ENCODE data around the gene TM4SF20.
"Not testable (repeated sequence)": the region's sequence is repeated elsewhere in the genome, so short reads cannot be mapped to it uniquely, and the experiment has no call there.

TM4SF20 gene

GRCh38 chr2:227398684-227399670, 19.9 kb upstream of the TM4SF20 start:
- DNase-seq = no peak

GRCh38 chr2:227397562-227397961, 18.5 kb upstream of the TM4SF20 start:
- no peak for DNase-seq

- no peak for DNase-seq
Measured at GRCh38 chr2:227395556-227395955, 16.4 kb upstream of the TM4SF20 start.

- no peak for DNase-seq
Measured at GRCh38 chr2:227394401-227394800, 15.3 kb upstream of the TM4SF20 start.

DNA sequence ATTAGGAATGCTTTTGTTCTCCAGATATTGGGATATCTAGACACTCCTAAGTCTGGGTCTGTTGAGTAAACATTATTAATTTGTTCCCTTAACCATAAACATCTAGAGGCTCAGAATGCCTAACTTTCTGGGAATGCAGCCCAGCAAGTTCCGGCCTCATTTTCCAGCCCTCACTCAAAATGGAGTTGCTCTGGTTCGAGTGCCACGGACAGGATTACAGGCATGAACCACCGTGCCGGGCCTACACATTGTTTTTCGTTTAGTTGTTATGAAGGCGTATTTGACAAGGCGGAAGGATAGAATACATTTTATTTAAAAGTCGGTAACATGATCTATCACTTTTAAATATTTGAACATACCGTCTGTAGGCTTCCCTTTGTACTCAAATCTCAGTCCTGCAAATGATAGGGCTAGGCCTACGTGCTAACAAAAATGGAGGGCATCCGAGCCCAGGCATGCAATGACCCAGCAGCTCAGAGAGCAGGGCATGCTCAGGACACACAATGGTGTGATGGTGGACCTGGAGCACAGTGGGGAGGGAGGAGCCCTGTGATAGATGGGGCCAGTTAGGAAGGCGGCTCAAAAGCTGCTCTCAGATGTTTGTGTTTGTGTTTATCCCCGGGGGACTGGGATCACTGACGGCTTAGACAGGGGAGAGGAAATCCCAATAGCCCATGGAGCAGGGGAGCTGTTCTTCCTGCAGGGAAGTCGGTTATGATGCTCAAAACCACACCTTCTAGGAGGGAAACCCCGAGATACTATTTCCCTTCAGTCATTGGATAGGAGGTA, 11.6 kb upstream of the TM4SF20 start:
- DNase-seq = no peak

- no peak for DNase-seq
Measured at GRCh38 chr2:227389661-227390060, 10.6 kb upstream of the TM4SF20 start.

GRCh38 chr2:227389231-227389630, 10.1 kb upstream of the TM4SF20 start:
- DNase-seq = no peak

DNA sequence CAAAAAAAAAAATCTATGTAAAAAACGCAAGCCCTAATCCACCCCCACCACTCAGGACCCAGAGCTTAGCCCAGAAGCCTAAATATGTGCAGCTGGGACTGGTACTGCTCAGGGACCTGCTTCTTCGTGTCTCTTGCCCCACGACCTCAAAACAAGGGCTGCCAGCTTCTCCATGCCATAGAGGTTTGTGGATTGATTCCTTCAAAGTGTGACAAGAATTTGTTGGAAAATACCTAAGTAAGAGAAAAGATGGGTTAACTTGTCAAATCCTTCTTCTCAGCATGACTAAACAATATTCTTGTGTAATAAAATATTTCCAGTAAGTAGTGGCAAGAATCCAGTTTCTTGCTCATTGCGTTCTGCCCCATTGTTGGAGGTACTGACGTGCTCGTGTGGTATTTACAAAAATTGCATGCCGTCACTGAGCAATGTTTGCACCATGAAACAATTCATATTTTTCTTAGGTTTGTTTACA, 9.5 kb upstream of the TM4SF20 start:
- no peak for DNase-seq

GRCh38 chr2:227387583-227387982, 8.5 kb upstream of the TM4SF20 start, which contains the start of gene SCYGR1:
SCYGR1 (minus strand) TSS chr2:227387949; CDS start chr2:227387949, 0 bp downstream.
- not testable (repeated sequence) for DNase-seq

DNA sequence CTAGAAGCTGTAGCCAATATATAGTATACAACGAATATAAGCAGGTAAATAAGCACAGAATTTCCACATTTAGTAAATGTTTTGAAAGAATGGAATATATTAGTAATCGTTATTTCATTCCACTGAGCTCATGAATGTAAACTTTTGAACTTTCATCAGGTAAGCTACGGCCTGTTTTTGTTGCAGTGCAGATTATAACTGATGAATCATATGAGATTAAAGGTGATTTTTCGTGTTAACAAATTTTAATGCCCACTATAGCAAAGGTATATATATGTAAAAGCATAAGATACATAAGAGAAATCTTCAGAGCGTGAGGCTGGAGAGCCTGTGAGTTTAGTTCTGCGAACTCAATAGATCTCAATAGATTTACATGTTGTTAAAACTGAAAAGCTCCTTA, 7.5 kb upstream of the TM4SF20 start:
- no peak for DNase-seq

DNA sequence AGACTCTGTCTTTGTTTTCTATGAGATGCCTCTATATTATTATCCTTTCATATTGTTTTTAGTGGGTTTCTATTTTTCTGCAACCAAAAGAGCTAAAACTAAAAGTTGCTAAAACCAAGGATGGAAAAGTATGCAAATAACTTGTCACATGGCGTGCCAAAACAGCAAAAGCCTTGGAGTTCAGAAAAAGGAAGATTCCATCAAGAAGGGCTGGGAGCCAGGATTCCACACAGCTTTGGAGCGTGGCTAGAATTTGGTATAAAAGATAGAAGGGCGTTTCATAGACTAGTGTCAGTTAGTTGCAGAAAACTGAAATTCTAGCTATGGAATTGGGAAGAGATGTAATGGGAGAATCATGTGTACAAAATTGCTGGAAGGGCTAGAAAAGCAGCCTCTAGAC, 4.6 kb upstream of the TM4SF20 start:
- no peak for DNase-seq

GRCh38 chr2:227382241-227382835, 3.2 kb upstream of the TM4SF20 start:
- not testable (repeated sequence) for DNase-seq

GRCh38 chr2:227378371-227378782, 729 bp downstream of the TM4SF20 start:
- no peak for DNase-seq

DNA sequence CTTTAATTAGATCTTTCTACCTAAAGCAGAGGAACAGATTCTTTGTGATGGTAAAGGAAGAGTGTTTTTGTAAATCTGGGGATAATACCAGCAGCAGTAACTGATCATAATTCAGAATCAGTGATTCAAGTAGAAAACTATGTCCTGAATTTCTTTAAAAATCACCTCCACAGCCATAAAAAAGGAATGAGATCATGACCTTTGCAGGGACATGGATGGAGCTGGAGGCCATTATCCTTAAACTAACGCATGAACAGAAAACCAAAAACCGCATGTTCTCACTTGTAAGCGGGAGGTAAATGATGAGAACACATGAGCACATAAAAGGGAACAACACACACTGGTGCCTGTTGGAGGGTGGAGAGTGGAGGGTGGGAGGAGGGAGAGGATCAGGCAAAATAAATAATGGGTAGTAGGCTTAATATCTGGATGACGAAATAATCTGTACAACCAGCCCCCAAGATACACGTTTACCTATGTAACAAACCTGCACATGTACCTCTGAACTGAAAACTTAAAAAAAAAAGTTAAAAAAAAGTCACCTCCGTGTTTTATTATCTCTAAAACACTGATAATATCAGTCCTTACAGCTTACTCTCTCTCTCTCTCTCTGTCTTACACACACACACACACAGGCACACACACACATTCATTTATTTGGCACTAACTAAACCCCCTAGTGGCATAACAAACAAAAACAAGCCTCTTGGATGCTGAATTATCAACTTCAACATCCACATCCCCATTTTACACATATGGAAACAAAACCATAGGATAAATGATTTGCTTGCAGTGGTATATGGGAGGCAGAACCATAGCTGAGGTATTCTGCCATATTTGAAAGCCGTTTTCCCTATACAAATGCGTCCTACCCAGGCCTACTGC, 1.4 kb downstream of the TM4SF20 start:
- DNase-seq = no peak

- no peak for DNase-seq
Measured at GRCh38 chr2:227376656-227377396, 2.3 kb downstream of the TM4SF20 start.

GRCh38 chr2:227374158-227374557, 4.9 kb downstream of the TM4SF20 start:
- no peak for DNase-seq

DNA sequence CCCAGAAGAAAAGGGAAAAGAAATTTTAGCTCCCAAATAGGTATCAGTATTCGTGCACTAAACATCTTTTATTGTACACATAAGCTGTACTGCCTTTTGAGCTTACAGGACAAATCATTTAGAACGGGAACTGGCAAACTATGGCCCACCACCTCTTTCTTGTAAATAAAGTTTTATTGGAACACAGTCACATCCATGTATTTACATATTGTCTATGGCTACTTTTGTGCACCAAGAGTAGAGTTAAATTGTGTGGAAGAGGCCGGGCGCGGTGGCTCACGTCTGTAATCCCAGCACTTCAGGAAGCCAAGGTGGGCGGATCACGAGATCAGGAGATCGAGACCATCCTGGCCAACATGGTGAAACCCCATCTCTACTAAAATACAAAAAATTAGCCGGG, 5.7 kb downstream of the TM4SF20 start:
- DNase-seq = no peak

GRCh38 chr2:227370791-227371312, 8.3 kb downstream of the TM4SF20 start:
- DNase-seq = no peak

DNA sequence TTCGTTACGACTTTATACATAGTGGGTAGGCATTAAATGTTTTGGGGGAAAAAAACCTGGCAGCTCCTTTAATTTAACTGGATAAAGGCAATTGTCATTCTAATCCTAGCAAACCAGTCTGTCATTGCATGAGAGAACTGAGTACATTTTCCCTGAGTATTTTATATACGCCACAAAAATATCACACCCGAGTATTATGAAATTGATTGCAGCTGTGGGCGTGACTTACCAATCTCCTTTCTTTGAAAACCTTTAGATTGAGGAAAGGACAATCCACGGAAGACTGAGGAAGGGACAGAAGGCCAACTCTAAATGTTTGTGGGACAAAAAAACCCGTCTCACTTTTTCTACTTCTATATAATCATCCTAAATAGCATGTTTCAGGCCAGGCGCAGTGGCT, 9.0 kb downstream of the TM4SF20 start:
- no peak for DNase-seq

- no peak for DNase-seq
Measured at GRCh38 chr2:227368574-227368973, 10.5 kb downstream of the TM4SF20 start.

GRCh38 chr2:227367427-227367795, 11.7 kb downstream of the TM4SF20 start:
- no peak for DNase-seq
